ENCODE results near the gene CATSPER3. TPM values are rescaled to one million over a fixed set of nuclear protein-coding genes. Genes with fewer than 3 reads are reported as not detected.

CATSPER3 gene
- total RNA-seq, 1 experiment from 2014 or later = 0.90 TPM

DNA sequence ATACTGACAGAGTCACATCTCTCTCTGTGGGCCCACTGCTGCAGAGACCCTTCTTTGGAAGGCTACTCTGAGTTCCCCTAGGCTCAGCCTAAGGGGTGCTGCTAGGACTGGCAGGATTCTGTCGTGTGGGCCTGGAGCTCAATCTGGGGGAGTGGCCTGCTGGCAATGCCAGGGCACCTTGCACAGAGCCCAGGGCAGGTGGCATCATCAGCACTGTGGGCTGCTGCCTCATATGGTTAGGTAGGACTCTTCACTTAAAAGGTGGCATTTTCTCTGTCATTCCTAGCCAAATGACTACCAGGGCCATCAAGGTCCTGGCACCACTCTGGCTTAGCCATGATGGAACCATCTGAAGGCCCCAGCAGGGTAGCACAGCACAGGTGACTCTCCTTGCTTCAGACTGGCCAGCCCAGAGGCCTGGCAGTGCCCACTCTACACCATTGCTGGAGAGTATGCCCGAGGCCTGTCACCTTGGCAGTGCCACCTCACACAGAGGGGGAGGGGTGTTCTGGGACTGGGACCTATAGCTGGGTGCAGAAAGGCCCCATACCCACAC, 44.4 kb downstream of the CATSPER3 start:
- intact Hi-C loops (cut with micrococcal nuclease; ENCODE audit: unreplicated experiment) = no loop called here
- Histone ChIP-seq H3K4me1 (ENCODE audit: insufficient read depth, low read length, poor library complexity, severe bottlenecking) (no peaks in the 10 kb centered on the region), H3K27me3 (replicated peaks; ENCODE audit: insufficient read depth, low read depth, low read length, poor library complexity) (no peaks in the 10 kb centered on the region), H3K9me3 (ENCODE audit: low read depth, low read length, poor library complexity, severe bottlenecking) (no peaks in the 10 kb centered on the region), H3K27ac (ENCODE audit: low read depth, low read length, poor library complexity, severe bottlenecking) (no peak overlapping the region), H3K4me3 (ENCODE audit: low read depth, low read length, poor library complexity, severe bottlenecking) (no peak overlapping the region), H3K36me3 (ENCODE audit: insufficient read depth, low read length, poor library complexity, severe bottlenecking) (no peaks in the 10 kb centered on the region)
- ChIA-PET CTCF (no interaction called here), POLR2A (ENCODE audit: low non-redundant PET) (no interaction called here)
- TF ChIP-seq, protein P1, sequence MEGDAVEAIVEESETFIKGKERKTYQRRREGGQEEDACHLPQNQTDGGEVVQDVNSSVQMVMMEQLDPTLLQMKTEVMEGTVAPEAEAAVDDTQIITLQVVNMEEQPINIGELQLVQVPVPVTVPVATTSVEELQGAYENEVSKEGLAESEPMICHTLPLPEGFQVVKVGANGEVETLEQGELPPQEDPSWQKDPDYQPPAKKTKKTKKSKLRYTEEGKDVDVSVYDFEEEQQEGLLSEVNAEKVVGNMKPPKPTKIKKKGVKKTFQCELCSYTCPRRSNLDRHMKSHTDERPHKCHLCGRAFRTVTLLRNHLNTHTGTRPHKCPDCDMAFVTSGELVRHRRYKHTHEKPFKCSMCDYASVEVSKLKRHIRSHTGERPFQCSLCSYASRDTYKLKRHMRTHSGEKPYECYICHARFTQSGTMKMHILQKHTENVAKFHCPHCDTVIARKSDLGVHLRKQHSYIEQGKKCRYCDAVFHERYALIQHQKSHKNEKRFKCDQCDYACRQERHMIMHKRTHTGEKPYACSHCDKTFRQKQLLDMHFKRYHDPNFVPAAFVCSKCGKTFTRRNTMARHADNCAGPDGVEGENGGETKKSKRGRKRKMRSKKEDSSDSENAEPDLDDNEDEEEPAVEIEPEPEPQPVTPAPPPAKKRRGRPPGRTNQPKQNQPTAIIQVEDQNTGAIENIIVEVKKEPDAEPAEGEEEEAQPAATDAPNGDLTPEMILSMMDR (conservative IDR thresholded peaks at IDR 0.05; ENCODE audit: low read depth, low read length) = no peak
- no peak for DNase-seq (ENCODE audit: low spot score)
- no TSS peak for BruUV-seq (replicated peaks)

DNA sequence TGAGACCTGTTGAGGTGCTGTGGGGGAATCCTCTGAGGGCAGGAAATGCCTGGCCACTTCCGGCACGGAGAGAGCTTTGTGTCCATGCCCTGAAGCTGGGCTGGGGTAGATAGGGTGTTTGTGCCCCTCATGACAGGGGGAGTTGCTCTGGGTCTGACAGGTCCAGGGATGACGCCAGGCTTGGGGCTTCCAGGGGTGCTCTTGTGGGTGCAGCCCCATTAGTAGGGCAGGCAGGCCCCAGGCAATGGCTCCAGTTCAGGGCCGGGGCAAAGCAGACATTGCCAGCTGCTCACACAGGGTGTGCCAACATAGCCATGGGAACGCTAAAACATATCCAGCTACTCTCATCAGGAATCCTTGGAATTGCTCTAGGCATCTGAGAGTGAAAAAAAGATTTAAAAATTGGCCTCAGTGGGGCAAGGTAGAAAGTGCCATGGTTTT, 45.3 kb downstream of the CATSPER3 start:
- intact Hi-C loops (cut with micrococcal nuclease; ENCODE audit: unreplicated experiment) = no loop called here
- H3K9me3 ChIP-seq (ENCODE audit: low read depth, low read length, poor library complexity, severe bottlenecking) = no peaks in the 10 kb centered on the region
- no peak for DNase-seq (ENCODE audit: low spot score)
- H3K27me3 ChIP-seq (replicated peaks; ENCODE audit: insufficient read depth, low read depth, low read length, poor library complexity) = no peaks in the 10 kb centered on the region
- ChIA-PET CTCF (no interaction called here), POLR2A (ENCODE audit: low non-redundant PET) (no interaction called here)
- no peak overlapping the region for H3K27ac ChIP-seq (ENCODE audit: low read depth, low read length, poor library complexity, severe bottlenecking)
- TF ChIP-seq EZH2 (IDR thresholded peaks at IDR 0.05; ENCODE audit: borderline replicate concordance, low read depth, low read length, poor library complexity, severe bottlenecking) = no peak
- TF ChIP-seq, protein P1 (conservative IDR thresholded peaks at IDR 0.05; ENCODE audit: low read depth, low read length) = no peak
- H3K4me3 ChIP-seq (ENCODE audit: low read depth, low read length, poor library complexity, severe bottlenecking) = no peak overlapping the region
- H3K36me3 ChIP-seq (ENCODE audit: insufficient read depth, low read length, poor library complexity, severe bottlenecking) = no peaks in the 10 kb centered on the region
- H3K4me1 ChIP-seq (ENCODE audit: insufficient read depth, low read length, poor library complexity, severe bottlenecking) = no peaks in the 10 kb centered on the region
- no TSS peak for BruUV-seq (replicated peaks)

DNA sequence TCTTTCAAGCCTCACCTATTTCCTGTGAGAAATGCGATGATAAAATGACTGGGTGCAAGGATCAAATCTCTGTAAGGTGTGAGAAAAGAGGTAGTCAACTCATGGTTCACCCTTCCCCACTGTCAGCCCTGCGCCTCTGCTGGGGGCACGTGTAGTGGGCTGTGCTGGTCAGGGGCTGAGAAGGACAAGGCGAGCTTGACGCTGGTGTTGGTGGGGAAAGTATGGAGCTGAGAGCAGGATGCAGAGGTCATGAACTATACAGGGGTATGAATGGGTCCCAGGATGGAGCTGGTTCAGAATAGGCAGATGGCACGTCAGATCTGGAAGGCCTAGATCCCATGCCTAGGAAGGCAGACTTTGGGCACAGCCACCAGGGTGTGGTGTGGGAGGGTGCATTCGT, 45.7 kb downstream of the CATSPER3 start:
- Histone ChIP-seq H3K9me3 (ENCODE audit: low read depth, low read length, poor library complexity, severe bottlenecking) (no peaks in the 10 kb centered on the region), H3K27ac (ENCODE audit: low read depth, low read length, poor library complexity, severe bottlenecking) (no peak overlapping the region), H3K27me3 (replicated peaks; ENCODE audit: insufficient read depth, low read depth, low read length, poor library complexity) (no peaks in the 10 kb centered on the region), H3K4me3 (ENCODE audit: low read depth, low read length, poor library complexity, severe bottlenecking) (no peak overlapping the region), H3K4me1 (ENCODE audit: insufficient read depth, low read length, poor library complexity, severe bottlenecking) (no peaks in the 10 kb centered on the region), H3K36me3 (ENCODE audit: insufficient read depth, low read length, poor library complexity, severe bottlenecking) (no peaks in the 10 kb centered on the region)
- BruUV-seq (replicated peaks) = no TSS peak
- no peak for DNase-seq (ENCODE audit: low spot score)
- TF ChIP-seq, protein P1 (conservative IDR thresholded peaks at IDR 0.05; ENCODE audit: low read depth, low read length) = no peak
- no peak for TF ChIP-seq EZH2 (IDR thresholded peaks at IDR 0.05; ENCODE audit: borderline replicate concordance, low read depth, low read length, poor library complexity, severe bottlenecking)
- intact Hi-C loops (cut with micrococcal nuclease; ENCODE audit: unreplicated experiment) = no loop called here
- ChIA-PET CTCF (no interaction called here), POLR2A (ENCODE audit: low non-redundant PET) (no interaction called here)

Data from A673 (cell line).